Lower leg skin (tissue), 3 donors: ENCODE data around the gene ABI2.

Experiments used
- CTCF ChIP-seq, 3 donors: fragments of 450-650 bp; IDR thresholded peaks; one replicate each; pipeline ENCODE4 v1.5.1; 2016; ENCODE audit warnings: antibody characterized with exemption in 3 of 3, mild to moderate bottlenecking in 3 of 3, moderate library complexity in 2 of 3
- POLR2A ChIP-seq, 2 donors: fragments of 450-650 bp; IDR thresholded peaks; one replicate each; pipeline ENCODE4 v1.6.1; 2016 to 2017; ENCODE audit warnings: antibody characterized with exemption in 2 of 2, mild to moderate bottlenecking in 1 of 2, moderate library complexity in 1 of 2

- TF ChIP-seq CTCF (IDR thresholded peaks at IDR 0.05) (no peak), POLR2A (IDR thresholded peaks at IDR 0.05) (no peak)
Measured at GRCh38 chr2:203394519-203395227, 66.5 kb downstream of the ABI2 start.
